Measurements from ENCODE around the gene USH1G. TPM values are rescaled to one million over a fixed set of nuclear protein-coding genes. Genes with fewer than 3 reads are reported as not detected.

Gene USH1G
- polyA plus RNA-seq, 1 donor (not counting 4 experiments of a cell fraction or from before 2014, with no cell fraction given): 0.34 TPM

- no peaks in the 10 kb centered on the region for H3K36me3 ChIP-seq (ENCODE audit: control insufficient read depth in 2 of 2, extremely low read depth in 1 of 2, insufficient read depth in 2 of 2, low read length in 2 of 2)
- no peaks in the 10 kb centered on the region for H3K79me2 ChIP-seq (ENCODE audit: control insufficient read depth, insufficient read depth, low read length)
- H3K9me1 ChIP-seq (ENCODE audit: control insufficient read depth, extremely low read depth, insufficient read depth, low read length): no peaks in the 10 kb centered on the region
- dilution Hi-C loops (cut with MboI; ENCODE audit: extremely low pct_ligation_motif_present, low sequenced_read_pairs): no loop called here
- no peaks in the 10 kb centered on the region for H4K20me1 ChIP-seq (ENCODE audit: control insufficient read depth, extremely low read depth, insufficient read depth, low read length)
- no peak overlapping the region for H3K9ac ChIP-seq (ENCODE audit: control insufficient read depth, extremely low read depth, insufficient read depth, low read length)
- no peaks in the 10 kb centered on the region for H3K27me3 ChIP-seq (ENCODE audit: control insufficient read depth, extremely low read depth, insufficient read depth, low read length)
- FAIRE-seq (no peak), DNase-seq (ENCODE audit: low read depth, low spot score) (no peak)
- no peak overlapping the region for H3K4me3 ChIP-seq (ENCODE audit: control insufficient read depth in 2 of 3, extremely low read depth in 1 of 3, insufficient read depth in 2 of 3, low read depth in 1 of 3, low read length in 3 of 3)
- no peaks in the 10 kb centered on the region for H3K9me3 ChIP-seq (ENCODE audit: control insufficient read depth, low read depth, low read length)
- H3K27ac ChIP-seq (ENCODE audit: control insufficient read depth, insufficient read depth, low read length): no peak overlapping the region
- H2AFZ ChIP-seq (ENCODE audit: control insufficient read depth, low read length): no peak overlapping the region
- no peak for TF ChIP-seq CTCF (optimal IDR thresholded peaks at IDR 0.05 in 1 of 3, IDR thresholded peaks at IDR 0.05 in 1 of 3, conservative IDR thresholded peaks at IDR 0.05 in 1 of 3; ENCODE audit: extremely low read depth in 1 of 3, insufficient read depth in 2 of 3, low read length in 3 of 3)
- no peak for TF ChIP-seq EZH2 (IDR thresholded peaks at IDR 0.05; ENCODE audit: low read length)
- H3K4me1 ChIP-seq (ENCODE audit: control insufficient read depth, extremely low read depth, insufficient read depth, low read length): peaks cover 19% of the 10 kb centered on the region
- no peak overlapping the region for H3K4me2 ChIP-seq (ENCODE audit: control insufficient read depth, extremely low read depth, insufficient read depth, low read depth, low read length)
These were observed 23.6 kb upstream of the USH1G start for GRCh38 chr17:74946641-74947040.

- Histone ChIP-seq H3K4me3 (ENCODE audit: control insufficient read depth in 2 of 3, extremely low read depth in 1 of 3, insufficient read depth in 2 of 3, low read depth in 1 of 3, low read length in 3 of 3) (no peak overlapping the region), H3K4me1 (ENCODE audit: control insufficient read depth, extremely low read depth, insufficient read depth, low read length) (peaks cover 19% of the 10 kb centered on the region), H3K4me2 (ENCODE audit: control insufficient read depth, extremely low read depth, insufficient read depth, low read depth, low read length) (no peak overlapping the region), H3K36me3 (ENCODE audit: control insufficient read depth in 2 of 2, extremely low read depth in 1 of 2, insufficient read depth in 2 of 2, low read length in 2 of 2) (no peaks in the 10 kb centered on the region), H2AFZ (ENCODE audit: control insufficient read depth, low read length) (no peak overlapping the region), H3K27me3 (ENCODE audit: control insufficient read depth, extremely low read depth, insufficient read depth, low read length) (no peaks in the 10 kb centered on the region), H3K9me1 (ENCODE audit: control insufficient read depth, extremely low read depth, insufficient read depth, low read length) (no peaks in the 10 kb centered on the region), H3K9me3 (ENCODE audit: control insufficient read depth, low read depth, low read length) (no peaks in the 10 kb centered on the region), H3K9ac (ENCODE audit: control insufficient read depth, extremely low read depth, insufficient read depth, low read length) (no peak overlapping the region), H3K79me2 (ENCODE audit: control insufficient read depth, insufficient read depth, low read length) (no peaks in the 10 kb centered on the region), H3K27ac (ENCODE audit: control insufficient read depth, insufficient read depth, low read length) (no peak overlapping the region), H4K20me1 (ENCODE audit: control insufficient read depth, extremely low read depth, insufficient read depth, low read length) (no peaks in the 10 kb centered on the region)
- dilution Hi-C loops (cut with MboI; ENCODE audit: extremely low pct_ligation_motif_present, low sequenced_read_pairs): no loop called here
- no peak for DNase-seq (ENCODE audit: low read depth, low spot score)
- no peak for FAIRE-seq
- TF ChIP-seq CTCF (optimal IDR thresholded peaks at IDR 0.05 in 1 of 3, IDR thresholded peaks at IDR 0.05 in 1 of 3, conservative IDR thresholded peaks at IDR 0.05 in 1 of 3; ENCODE audit: extremely low read depth in 1 of 3, insufficient read depth in 2 of 3, low read length in 3 of 3) (no peak), EZH2 (IDR thresholded peaks at IDR 0.05; ENCODE audit: low read length) (no peak)
These were observed 22.5 kb upstream of the USH1G start for GRCh38 chr17:74945543-74945942.

All from keratinocyte (primary cell).